Measurements from ENCODE around the gene FAM219B. TPM values are rescaled to one million over a fixed set of nuclear protein-coding genes. Genes with fewer than 3 reads are reported as not detected.

FAM219B gene
- total RNA-seq, 2 donors from 2014 or later, result 44.7 to 54.2 TPM

DNA sequence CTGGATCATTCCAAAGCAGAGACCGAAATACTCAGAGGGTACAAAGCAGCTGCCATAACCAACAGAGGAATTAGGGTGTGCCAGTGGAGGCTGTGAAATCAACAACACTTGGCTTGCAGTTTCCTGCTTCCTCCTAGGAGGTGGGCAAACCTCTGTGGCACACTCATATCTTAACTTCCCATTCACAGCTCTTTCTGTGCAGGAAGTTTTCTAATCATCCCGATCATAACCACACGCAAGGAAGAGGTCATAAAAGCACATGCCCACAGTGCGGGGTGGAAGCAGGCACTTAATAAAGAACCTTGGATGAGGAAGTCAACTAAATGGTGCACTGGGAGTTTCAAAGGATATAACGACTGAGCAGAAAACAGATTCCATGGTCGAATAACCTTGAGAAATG, 38.6 kb downstream of the FAM219B start:
- TF ChIP-seq, protein P1, sequence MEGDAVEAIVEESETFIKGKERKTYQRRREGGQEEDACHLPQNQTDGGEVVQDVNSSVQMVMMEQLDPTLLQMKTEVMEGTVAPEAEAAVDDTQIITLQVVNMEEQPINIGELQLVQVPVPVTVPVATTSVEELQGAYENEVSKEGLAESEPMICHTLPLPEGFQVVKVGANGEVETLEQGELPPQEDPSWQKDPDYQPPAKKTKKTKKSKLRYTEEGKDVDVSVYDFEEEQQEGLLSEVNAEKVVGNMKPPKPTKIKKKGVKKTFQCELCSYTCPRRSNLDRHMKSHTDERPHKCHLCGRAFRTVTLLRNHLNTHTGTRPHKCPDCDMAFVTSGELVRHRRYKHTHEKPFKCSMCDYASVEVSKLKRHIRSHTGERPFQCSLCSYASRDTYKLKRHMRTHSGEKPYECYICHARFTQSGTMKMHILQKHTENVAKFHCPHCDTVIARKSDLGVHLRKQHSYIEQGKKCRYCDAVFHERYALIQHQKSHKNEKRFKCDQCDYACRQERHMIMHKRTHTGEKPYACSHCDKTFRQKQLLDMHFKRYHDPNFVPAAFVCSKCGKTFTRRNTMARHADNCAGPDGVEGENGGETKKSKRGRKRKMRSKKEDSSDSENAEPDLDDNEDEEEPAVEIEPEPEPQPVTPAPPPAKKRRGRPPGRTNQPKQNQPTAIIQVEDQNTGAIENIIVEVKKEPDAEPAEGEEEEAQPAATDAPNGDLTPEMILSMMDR (IDR thresholded peaks at IDR 0.05), result no peak
- DNase-seq, result peak; percentile 69
- peak overlapping the region; percentile 92 for H3K27ac ChIP-seq
- H3K4me3 ChIP-seq, result no peak overlapping the region
- no peaks in the 10 kb centered on the region for H3K27me3 ChIP-seq
- intact Hi-C loops (cut with DNase I), result no loop called here
- no peaks in the 10 kb centered on the region for H3K9me3 ChIP-seq
- H3K36me3 ChIP-seq, result no peaks in the 10 kb centered on the region
- H3K9ac ChIP-seq (ENCODE audit: low read depth in 2 of 2, low read length in 2 of 2), result peak overlapping the region in 1 of 2 donors; percentile 83
- H3K4me1 ChIP-seq, result peaks cover 54% of the 10 kb centered on the region

DNA sequence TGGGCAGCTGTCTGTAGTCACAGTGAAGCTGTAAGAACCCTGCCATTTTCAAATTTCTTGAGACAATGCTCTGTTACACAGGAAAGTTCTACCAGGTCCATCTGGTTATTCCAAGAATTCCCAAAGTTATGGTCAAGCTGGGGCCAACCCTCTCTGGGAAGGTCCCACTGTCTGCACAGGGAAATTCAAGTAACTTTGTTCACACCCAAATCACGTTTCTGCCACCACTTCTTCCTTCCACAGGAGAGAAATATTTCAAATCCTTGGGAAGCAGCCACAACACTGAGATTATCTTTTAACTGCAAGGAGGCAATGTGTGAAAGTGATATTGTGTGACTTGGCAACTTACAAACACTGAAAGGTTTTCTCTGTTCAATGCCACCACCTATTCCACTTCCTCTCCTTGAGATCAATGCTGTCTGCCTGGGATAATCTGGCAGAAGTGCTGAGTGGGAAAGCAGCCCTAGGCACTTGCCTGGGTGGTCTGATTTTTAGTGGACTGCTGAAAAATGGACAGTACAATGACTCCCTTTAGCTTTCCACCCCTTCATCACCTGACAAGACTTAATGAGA, 39.1 kb downstream of the FAM219B start:
- no peak for DNase-seq
- TF ChIP-seq, protein P1 (IDR thresholded peaks at IDR 0.05), result no peak
- Histone ChIP-seq H3K9me3 (no peaks in the 10 kb centered on the region), H3K36me3 (no peaks in the 10 kb centered on the region), H3K4me3 (no peak overlapping the region), H3K27me3 (no peaks in the 10 kb centered on the region), H3K9ac (ENCODE audit: low read depth in 2 of 2, low read length in 2 of 2) (peak overlapping the region in 1 of 2 donors; percentile 83), H3K27ac (peak overlapping the region; percentile 92), H3K4me1 (peaks cover 54% of the 10 kb centered on the region)
- intact Hi-C loops (cut with DNase I), result no loop called here

DNA sequence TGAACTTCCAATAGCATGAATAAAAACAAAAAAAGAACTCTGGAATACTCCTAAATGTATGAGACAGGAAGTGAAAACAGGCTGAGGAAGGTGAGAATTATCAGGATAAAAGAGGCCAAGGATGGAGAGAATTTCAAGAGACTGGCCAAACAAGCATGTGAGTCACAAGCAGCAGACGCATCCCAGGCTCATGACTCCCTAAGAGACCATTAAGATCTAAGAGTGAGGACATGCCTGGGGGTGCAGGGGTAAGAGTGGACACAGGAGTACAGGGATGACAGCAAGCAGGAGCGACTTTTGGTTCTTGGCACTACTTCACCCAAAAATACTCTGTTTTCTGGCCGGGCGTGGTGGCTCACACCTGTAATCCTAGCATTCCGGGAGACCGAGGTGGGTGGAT, 40.6 kb downstream of the FAM219B start:
- TF ChIP-seq, protein P1 (IDR thresholded peaks at IDR 0.05), result no peak
- Histone ChIP-seq H3K4me3 (no peak overlapping the region), H3K9me3 (no peaks in the 10 kb centered on the region), H3K9ac (ENCODE audit: low read depth in 2 of 2, low read length in 2 of 2) (peak overlapping the region in 1 of 2 donors; percentile 66), H3K27me3 (no peaks in the 10 kb centered on the region), H3K27ac (no peak overlapping the region), H3K36me3 (no peaks in the 10 kb centered on the region), H3K4me1 (peaks cover 51% of the 10 kb centered on the region)
- intact Hi-C loops (cut with DNase I), result no loop called here
- DNase-seq, result no peak

DNA sequence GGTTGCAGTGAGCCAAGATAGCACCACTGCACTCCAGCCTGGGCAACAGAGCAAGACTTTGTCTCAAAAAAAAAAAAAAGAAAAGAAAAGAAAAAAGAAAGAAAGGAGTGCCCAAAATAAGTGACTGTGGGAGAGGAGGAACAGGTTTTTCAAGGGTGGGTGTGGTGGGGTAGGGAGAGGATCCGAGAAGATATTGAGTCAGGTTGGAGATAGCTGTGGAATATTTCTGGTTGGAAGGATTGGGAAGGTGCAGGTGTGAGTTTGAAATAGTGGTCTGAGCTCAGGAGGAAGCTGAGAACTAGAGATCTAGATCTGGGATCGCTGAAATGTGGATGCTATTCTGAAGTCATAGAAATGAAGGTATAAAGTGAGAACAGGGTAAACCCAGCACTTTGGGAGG, 41.3 kb downstream of the FAM219B start:
- Histone ChIP-seq H3K4me3 (no peak overlapping the region), H3K27ac (peak overlapping the region; percentile 27), H3K36me3 (no peaks in the 10 kb centered on the region), H3K4me1 (peaks cover 43% of the 10 kb centered on the region), H3K27me3 (no peaks in the 10 kb centered on the region), H3K9me3 (no peaks in the 10 kb centered on the region), H3K9ac (ENCODE audit: low read depth in 2 of 2, low read length in 2 of 2) (no peak overlapping the region)
- TF ChIP-seq, protein P1 (IDR thresholded peaks at IDR 0.05), result no peak
- no peak for DNase-seq
- intact Hi-C loops (cut with DNase I), result no loop called here

DNA sequence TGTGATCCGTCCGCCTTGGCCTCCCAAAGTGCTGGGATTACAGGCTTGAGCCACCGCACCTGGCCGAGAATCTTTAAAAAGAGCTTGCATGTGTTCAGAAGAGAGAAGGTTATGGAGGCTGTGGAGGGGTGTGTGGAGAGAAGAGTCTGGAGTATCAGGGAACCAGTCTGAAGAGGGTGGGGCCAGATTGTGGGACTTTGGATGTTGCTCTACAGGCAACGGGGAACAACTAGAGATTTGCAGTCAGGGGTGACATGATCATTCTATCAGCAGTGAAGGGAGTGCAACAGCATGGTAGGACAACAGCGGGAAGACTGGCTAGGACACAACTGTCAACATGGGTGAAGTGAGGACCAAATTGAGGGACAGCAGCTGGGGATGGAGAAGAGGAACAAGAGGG, 42.4 kb downstream of the FAM219B start:
- no peak for DNase-seq
- Histone ChIP-seq H3K27me3 (no peaks in the 10 kb centered on the region), H3K4me3 (no peak overlapping the region), H3K27ac (no peak overlapping the region), H3K4me1 (peaks cover 34% of the 10 kb centered on the region), H3K9ac (ENCODE audit: low read depth in 2 of 2, low read length in 2 of 2) (no peak overlapping the region), H3K9me3 (no peaks in the 10 kb centered on the region), H3K36me3 (no peaks in the 10 kb centered on the region)
- intact Hi-C loops (cut with DNase I), result no loop called here
- TF ChIP-seq, protein P1 (IDR thresholded peaks at IDR 0.05), result no peak

Measured in colonic mucosa (tissue), 4 donors.